Astrocyte (in vitro differentiated cells and primary cell): Measurements from ENCODE around the gene STMN3. TPM values are rescaled to one million over a fixed set of nuclear protein-coding genes. Genes with fewer than 3 reads are reported as not detected.

Experiments used
- DNase-seq: peaks from one replicate; pipeline ENCODE4 v3.0.0-alpha.2; 2010; ENCODE audit warnings: low read depth
- FAIRE-seq: peaks from 2 replicates; lab custom pipeline; 2011; peaks lifted over from hg19 to GRCh38; lab: Jason Lieb, UNC
- H2AFZ ChIP-seq: 2 replicates; pipeline ENCODE4 v1.6.0; 2012; ENCODE audit warnings: low read depth, low read length, inconsistent platforms
- H3K27ac ChIP-seq: 2 replicates; pipeline ENCODE4 v1.5.1; 2011; ENCODE audit warnings: low read depth, low read length, inconsistent platforms
- H3K27me3 ChIP-seq: 2 replicates; pipeline ENCODE4 v1.6.0; 2011; ENCODE audit warnings: low read length, inconsistent platforms; ENCODE audit not compliant: insufficient read depth
- H3K36me3 ChIP-seq: 2 replicates; pipeline ENCODE4 v1.5.1; 2011; ENCODE audit warnings: low read length, inconsistent platforms; ENCODE audit not compliant: insufficient read depth
- H3K4me1 ChIP-seq: 2 replicates; pipeline ENCODE4 v1.5.1; 2011; ENCODE audit warnings: low read length, inconsistent platforms; ENCODE audit not compliant: insufficient read depth
- H3K4me2 ChIP-seq: 2 replicates; pipeline ENCODE4 v1.6.0; 2012; ENCODE audit warnings: low read length, inconsistent platforms
- H3K4me3 ChIP-seq: 2 replicates; pipeline ENCODE4 v1.5.1; 2011; ENCODE audit warnings: low read depth, mild to moderate bottlenecking, low read length, inconsistent platforms; ENCODE audit not compliant: insufficient read depth
- H3K79me2 ChIP-seq: 2 replicates; pipeline ENCODE4 v1.6.0; 2012; ENCODE audit warnings: mild to moderate bottlenecking, low read length, inconsistent platforms; ENCODE audit not compliant: insufficient read depth
- H3K9ac ChIP-seq: 2 replicates; pipeline ENCODE4 v1.6.0; 2012; ENCODE audit warnings: mild to moderate bottlenecking, low read length, inconsistent platforms
- H3K9me3 ChIP-seq: 2 replicates; pipeline ENCODE4 v1.5.1; 2012; ENCODE audit warnings: low read depth, mild to moderate bottlenecking, low read length, inconsistent platforms; ENCODE audit not compliant: insufficient read depth
- H4K20me1 ChIP-seq: 2 replicates; pipeline ENCODE4 v1.6.0; 2012; ENCODE audit warnings: low read length, inconsistent platforms; ENCODE audit not compliant: insufficient read depth
- H3K27ac Mint-ChIP-seq: one replicate; pipeline ENCODE4 v1.8.0; 2021; ENCODE audit warnings: mild to moderate bottlenecking, mixed read lengths; ENCODE audit not compliant: unreplicated experiment
- H3K27me3 Mint-ChIP-seq: one replicate; pipeline ENCODE4 v1.8.0; 2021; ENCODE audit warnings: low read depth, mixed read lengths; ENCODE audit not compliant: unreplicated experiment
- H3K36me3 Mint-ChIP-seq: one replicate; pipeline ENCODE4 v1.8.0; 2021; ENCODE audit warnings: low read depth, mixed read lengths; ENCODE audit not compliant: unreplicated experiment
- H3K4me1 Mint-ChIP-seq: one replicate; pipeline ENCODE4 v1.8.0; 2021; ENCODE audit warnings: low read depth, mixed read lengths; ENCODE audit not compliant: unreplicated experiment
- H3K4me3 Mint-ChIP-seq: one replicate; pipeline ENCODE4 v1.8.0; 2021; ENCODE audit warnings: mild to moderate bottlenecking, moderate library complexity, mixed read lengths; ENCODE audit not compliant: unreplicated experiment
- H3K9me3 Mint-ChIP-seq: one replicate; pipeline ENCODE4 v1.8.0; 2021; ENCODE audit warnings: mild to moderate bottlenecking, mixed read lengths; ENCODE audit not compliant: unreplicated experiment
- CTCF ChIP-seq: IDR thresholded peaks from 2 replicates; pipeline ENCODE4 v1.5.1; 2011; ENCODE audit warnings: low read depth, mild to moderate bottlenecking, inconsistent platforms, low read length, moderate library complexity; ENCODE audit not compliant: insufficient read depth
- EZH2 ChIP-seq: IDR thresholded peaks from 2 replicates; pipeline ENCODE4 v1.6.1; 2012; ENCODE audit warnings: mild to moderate bottlenecking, low read length, inconsistent platforms; ENCODE audit not compliant: insufficient read depth
- total RNA-seq: library from RNA; stranded (reverse); gene quantifications from 2 replicates; pipeline ENCODE4 v1.2.1, GENCODE V29; 2021

The STMN3 gene
- total RNA-seq, 1 donor from 2014 or later = 30.7 TPM

- Histone ChIP-seq H3K9ac (no peak overlapping the region), H3K9me3 (no peaks in the 10 kb centered on the region), H3K27me3 (no peaks in the 10 kb centered on the region), H3K27ac (no peak overlapping the region), H3K4me1 (peaks cover 21% of the 10 kb centered on the region), H2AFZ (no peak overlapping the region), H3K4me2 (no peak overlapping the region), H3K79me2 (no peaks in the 10 kb centered on the region), H4K20me1 (no peaks in the 10 kb centered on the region), H3K4me3 (no peak overlapping the region), H3K36me3 (peaks cover 6% of the 10 kb centered on the region)
- H3K36me3 Mint-ChIP-seq = peaks cover 11% of the 10 kb centered on the region
- H3K9me3 Mint-ChIP-seq = peaks cover 2% of the 10 kb centered on the region
- H3K4me1 Mint-ChIP-seq = peaks cover 5% of the 10 kb centered on the region
- TF ChIP-seq CTCF = no peak
- TF ChIP-seq EZH2 = no peak
- no peak overlapping the region for H3K4me3 Mint-ChIP-seq
- H3K27ac Mint-ChIP-seq = peak overlapping the region; percentile 66
- FAIRE-seq = no peak
- no peak for DNase-seq
- no peaks in the 10 kb centered on the region for H3K27me3 Mint-ChIP-seq
These were observed 26.6 kb upstream of the STMN3 start for GRCh38 chr20:63679799-63680305.

GRCh38 chr20:63678667-63679465 lies 25.6 kb upstream of the STMN3 start:
- Histone ChIP-seq H3K4me3 (no peak overlapping the region), H3K4me1 (peaks cover 21% of the 10 kb centered on the region), H4K20me1 (no peaks in the 10 kb centered on the region), H3K9ac (no peak overlapping the region), H3K27ac (no peak overlapping the region), H3K4me2 (no peak overlapping the region), H2AFZ (no peak overlapping the region), H3K79me2 (no peaks in the 10 kb centered on the region), H3K27me3 (no peaks in the 10 kb centered on the region), H3K36me3 (peaks cover 6% of the 10 kb centered on the region), H3K9me3 (no peaks in the 10 kb centered on the region)
- DNase-seq = no peak
- H3K27ac Mint-ChIP-seq = no peak overlapping the region
- H3K9me3 Mint-ChIP-seq = peaks cover 2% of the 10 kb centered on the region
- no peak for TF ChIP-seq EZH2
- no peak for TF ChIP-seq CTCF
- no peak overlapping the region for H3K4me3 Mint-ChIP-seq
- no peaks in the 10 kb centered on the region for H3K27me3 Mint-ChIP-seq
- H3K4me1 Mint-ChIP-seq = peaks cover 5% of the 10 kb centered on the region
- no peak for FAIRE-seq
- peaks cover 11% of the 10 kb centered on the region for H3K36me3 Mint-ChIP-seq

- DNase-seq = no peak
- no peak overlapping the region for H3K27ac ChIP-seq
- no peak overlapping the region for H3K4me3 ChIP-seq
- H3K79me2 ChIP-seq = no peaks in the 10 kb centered on the region
- peaks cover 6% of the 10 kb centered on the region for H3K36me3 ChIP-seq
- Mint-ChIP-seq H3K4me3 (no peak overlapping the region), H3K4me1 (no peaks in the 10 kb centered on the region), H3K27me3 (no peaks in the 10 kb centered on the region), H3K9me3 (no peaks in the 10 kb centered on the region), H3K36me3 (peaks cover 12% of the 10 kb centered on the region), H3K27ac (no peak overlapping the region)
- no peak overlapping the region for H3K4me2 ChIP-seq
- H3K9ac ChIP-seq = no peak overlapping the region
- no peak for FAIRE-seq
- no peaks in the 10 kb centered on the region for H3K27me3 ChIP-seq
- TF ChIP-seq EZH2 (no peak), CTCF (no peak)
- H3K4me1 ChIP-seq = peaks cover 16% of the 10 kb centered on the region
- H3K9me3 ChIP-seq = no peaks in the 10 kb centered on the region
- H4K20me1 ChIP-seq = no peaks in the 10 kb centered on the region
- H2AFZ ChIP-seq = no peak overlapping the region
These were observed 24.8 kb upstream of the STMN3 start for GRCh38 chr20:63678071-63678470.
